GM23248 (cell line): ENCODE data around the gene PSMA7.

Source experiments
- EZH2 ChIP-seq: fragments of 200-600 bp; sonication (generic); IDR thresholded peaks from 2 replicates; pipeline ENCODE4 v1.6.1; 2018; ENCODE audit warnings: antibody characterized with exemption, mild to moderate bottlenecking; ENCODE audit not compliant: insufficient read depth, poor library complexity, severe bottlenecking
- EZH2phosphoT487 ChIP-seq: fragments of 200-600 bp; sonication (generic); IDR thresholded peaks from 2 replicates; pipeline ENCODE4 v1.6.1; 2018; ENCODE audit warnings: antibody characterized with exemption, moderate library complexity, mild to moderate bottlenecking, low read depth; ENCODE audit not compliant: insufficient read depth

- TF ChIP-seq EZH2: no peak
- TF ChIP-seq EZH2phosphoT487: no peak
Observed at GRCh38 chr20:62172666-62173065, 29.5 kb upstream of the PSMA7 start.
